MM.1S (cell line): ENCODE results near the gene CDCA8.

ENCODE experiments used
- EZH2 ChIP-seq: fragments of 300-600 bp; sonication (generic); optimal IDR thresholded peaks from 2 replicates; pipeline ENCODE3; 2017; ENCODE audit warnings: low read depth, mild to moderate bottlenecking, antibody characterized with exemption, low read length, mixed read lengths
- TF ChIP-seq, protein P1 (sequence below): fragments of 300-600 bp; sonication (generic); IDR thresholded peaks from 2 replicates; pipeline ENCODE4 v1.5.1; 2016; ENCODE audit warnings: antibody characterized with exemption, low read length, mixed read lengths

DNA sequence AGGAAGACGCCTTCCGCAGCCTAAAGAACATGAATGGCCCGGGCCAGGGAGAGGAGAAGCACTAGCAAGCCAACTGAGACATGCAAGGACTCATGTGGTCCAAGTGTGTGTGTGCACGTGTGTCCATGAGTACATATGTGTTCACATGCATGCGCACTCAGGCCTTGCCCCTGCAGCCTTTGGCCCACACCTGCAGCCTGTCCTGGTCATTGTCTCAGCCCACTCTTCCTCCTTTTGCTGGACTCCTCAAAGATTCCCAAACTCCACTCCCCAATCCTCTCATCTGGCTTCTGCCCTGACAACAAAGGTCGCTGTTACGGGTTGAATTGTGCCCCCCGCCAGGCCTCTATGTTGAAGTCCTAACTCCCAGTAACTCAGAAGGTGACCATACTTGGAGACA is 21.9 kb downstream of the CDCA8 start:
- TF ChIP-seq EZH2 = no peak
- TF ChIP-seq, protein P1, sequence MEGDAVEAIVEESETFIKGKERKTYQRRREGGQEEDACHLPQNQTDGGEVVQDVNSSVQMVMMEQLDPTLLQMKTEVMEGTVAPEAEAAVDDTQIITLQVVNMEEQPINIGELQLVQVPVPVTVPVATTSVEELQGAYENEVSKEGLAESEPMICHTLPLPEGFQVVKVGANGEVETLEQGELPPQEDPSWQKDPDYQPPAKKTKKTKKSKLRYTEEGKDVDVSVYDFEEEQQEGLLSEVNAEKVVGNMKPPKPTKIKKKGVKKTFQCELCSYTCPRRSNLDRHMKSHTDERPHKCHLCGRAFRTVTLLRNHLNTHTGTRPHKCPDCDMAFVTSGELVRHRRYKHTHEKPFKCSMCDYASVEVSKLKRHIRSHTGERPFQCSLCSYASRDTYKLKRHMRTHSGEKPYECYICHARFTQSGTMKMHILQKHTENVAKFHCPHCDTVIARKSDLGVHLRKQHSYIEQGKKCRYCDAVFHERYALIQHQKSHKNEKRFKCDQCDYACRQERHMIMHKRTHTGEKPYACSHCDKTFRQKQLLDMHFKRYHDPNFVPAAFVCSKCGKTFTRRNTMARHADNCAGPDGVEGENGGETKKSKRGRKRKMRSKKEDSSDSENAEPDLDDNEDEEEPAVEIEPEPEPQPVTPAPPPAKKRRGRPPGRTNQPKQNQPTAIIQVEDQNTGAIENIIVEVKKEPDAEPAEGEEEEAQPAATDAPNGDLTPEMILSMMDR = no peak
